Measurements from ENCODE around the gene MED27.

The MED27 gene

DNA sequence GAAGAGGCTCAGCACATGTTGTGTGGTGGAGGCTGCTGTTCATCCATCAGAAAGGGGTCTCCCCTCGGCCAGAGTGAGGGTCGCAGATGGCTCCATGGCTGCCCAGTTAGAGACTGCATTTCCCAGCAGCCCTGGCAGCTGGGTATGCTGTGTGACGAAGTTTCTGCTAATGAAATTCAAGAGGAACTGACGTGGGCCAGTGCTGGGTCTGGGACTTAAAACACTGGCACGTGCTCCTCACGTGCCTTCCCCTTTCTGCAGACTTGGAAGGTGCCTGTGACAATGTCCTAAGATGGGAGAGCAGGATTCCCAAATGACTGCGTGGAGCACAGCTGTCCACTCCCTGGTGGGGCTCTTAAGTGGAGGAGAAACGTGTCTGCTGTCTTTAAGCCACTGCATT is 225.3 kb downstream of the MED27 start:
- no peak for DNase-seq (ENCODE audit: low read depth)

- DNase-seq (ENCODE audit: low read depth), result no peak
Observed at GRCh38 chr9:131853434-131853833, 226.2 kb downstream of the MED27 start.

- DNase-seq (ENCODE audit: low read depth), result no peak
Observed at GRCh38 chr9:131851414-131851813, 228.3 kb downstream of the MED27 start.

- DNase-seq (ENCODE audit: low read depth), result no peak
Observed at GRCh38 chr9:131849391-131849790, 230.3 kb downstream of the MED27 start.

DNA sequence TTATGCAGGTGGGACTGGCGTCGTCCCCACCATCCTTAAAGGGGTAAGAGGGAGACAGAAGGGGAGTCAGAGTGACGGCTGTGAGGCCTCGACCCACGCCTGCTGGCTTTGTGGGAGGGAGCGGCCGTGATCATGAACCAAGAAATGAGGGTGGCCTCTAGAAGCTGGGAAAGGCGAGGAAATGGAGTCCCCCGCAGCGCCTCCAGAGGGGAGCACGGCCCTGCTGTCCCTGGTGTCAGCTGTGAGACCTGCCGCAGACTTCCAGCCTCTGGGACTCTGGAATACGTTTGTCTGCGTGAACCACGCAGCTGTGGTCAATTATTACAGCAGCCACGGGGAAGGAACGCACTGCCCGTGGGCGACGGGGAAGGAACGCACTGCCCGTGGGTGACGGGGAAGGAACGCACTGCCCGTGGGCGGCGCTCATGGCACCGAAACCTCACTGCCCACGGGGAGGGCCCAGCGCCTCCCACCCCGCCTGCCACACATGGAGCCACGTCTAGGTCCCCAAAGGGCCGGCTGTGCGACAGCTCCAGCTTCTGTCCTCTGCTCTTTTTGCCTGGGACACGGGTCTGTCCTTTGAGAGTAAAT is 231.0 kb downstream of the MED27 start:
- no peak for DNase-seq (ENCODE audit: low read depth)

DNA sequence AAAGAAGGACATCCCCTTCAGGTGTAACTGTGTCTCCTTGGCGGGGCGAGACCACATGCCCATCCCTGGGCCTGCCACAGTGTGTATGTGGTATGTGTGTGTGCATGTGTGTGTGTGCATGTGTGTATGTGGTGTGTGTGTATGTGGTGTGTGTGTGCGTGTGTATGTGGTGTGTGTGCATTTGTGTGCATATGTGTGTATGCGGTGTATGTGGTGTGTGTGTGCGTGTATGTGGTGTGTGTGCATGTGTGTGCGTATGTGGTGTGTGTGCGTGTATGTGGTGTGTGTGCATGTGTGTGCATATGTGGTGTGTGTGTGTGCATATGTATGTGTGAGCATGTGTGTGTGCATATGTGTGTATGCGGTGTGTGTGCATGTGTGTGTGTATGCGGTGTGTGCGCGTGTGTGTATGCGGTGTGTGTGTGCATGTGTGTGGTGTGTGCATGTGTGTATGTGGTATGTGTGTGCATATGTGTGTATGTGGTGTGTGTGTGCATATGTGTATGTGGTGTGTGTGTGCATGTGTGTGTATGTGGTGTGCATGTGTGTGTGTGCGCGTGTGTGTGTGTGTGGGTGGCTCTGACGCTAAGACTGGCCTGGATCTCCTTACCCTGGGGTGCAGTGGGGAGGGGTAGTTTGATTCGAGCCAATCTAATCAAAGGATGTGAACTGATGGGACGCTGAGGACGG is 231.9 kb downstream of the MED27 start:
- no peak for DNase-seq (ENCODE audit: low read depth)

GRCh38 chr9:131845305-131846298 is 234.1 kb downstream of the MED27 start:
- no peak for DNase-seq (ENCODE audit: low read depth)

GRCh38 chr9:131844745-131845118 is 234.9 kb downstream of the MED27 start:
- no peak for DNase-seq (ENCODE audit: low read depth)

GRCh38 chr9:131843989-131844744 is 235.5 kb downstream of the MED27 start:
- DNase-seq (ENCODE audit: low read depth), result no peak

DNA sequence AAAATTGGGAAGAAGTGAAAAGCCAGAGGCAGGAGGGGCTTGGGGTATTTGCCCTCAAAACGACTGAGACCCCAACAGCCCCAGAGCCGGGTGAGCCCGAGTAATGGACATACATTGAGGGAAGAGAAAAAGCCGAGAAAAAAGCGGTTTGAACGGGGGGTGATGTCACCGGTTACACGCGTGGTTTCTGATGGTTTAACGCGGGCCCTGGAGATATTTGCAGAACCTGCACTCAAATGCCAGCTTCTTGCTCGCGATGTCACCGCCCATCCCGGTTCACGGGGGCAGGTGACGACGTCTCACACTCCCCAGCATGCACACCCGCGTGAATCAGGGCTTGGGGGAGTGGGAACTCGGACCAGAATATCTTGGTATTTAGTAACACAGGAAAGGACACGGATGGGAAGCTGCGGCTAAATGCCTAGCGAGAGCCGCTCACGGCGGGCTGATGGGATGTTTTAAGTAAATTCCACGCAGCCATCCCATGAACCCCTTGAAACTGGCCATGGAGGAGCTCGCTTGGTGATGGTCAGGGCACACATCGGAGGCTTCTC is 237.8 kb downstream of the MED27 start:
- DNase-seq (ENCODE audit: low read depth), result no peak

GRCh38 chr9:131840751-131841702 is 238.6 kb downstream of the MED27 start:
- DNase-seq (ENCODE audit: low read depth), result no peak

GRCh38 chr9:131840220-131840619 is 239.4 kb downstream of the MED27 start:
- DNase-seq (ENCODE audit: low read depth), result no peak

DNA sequence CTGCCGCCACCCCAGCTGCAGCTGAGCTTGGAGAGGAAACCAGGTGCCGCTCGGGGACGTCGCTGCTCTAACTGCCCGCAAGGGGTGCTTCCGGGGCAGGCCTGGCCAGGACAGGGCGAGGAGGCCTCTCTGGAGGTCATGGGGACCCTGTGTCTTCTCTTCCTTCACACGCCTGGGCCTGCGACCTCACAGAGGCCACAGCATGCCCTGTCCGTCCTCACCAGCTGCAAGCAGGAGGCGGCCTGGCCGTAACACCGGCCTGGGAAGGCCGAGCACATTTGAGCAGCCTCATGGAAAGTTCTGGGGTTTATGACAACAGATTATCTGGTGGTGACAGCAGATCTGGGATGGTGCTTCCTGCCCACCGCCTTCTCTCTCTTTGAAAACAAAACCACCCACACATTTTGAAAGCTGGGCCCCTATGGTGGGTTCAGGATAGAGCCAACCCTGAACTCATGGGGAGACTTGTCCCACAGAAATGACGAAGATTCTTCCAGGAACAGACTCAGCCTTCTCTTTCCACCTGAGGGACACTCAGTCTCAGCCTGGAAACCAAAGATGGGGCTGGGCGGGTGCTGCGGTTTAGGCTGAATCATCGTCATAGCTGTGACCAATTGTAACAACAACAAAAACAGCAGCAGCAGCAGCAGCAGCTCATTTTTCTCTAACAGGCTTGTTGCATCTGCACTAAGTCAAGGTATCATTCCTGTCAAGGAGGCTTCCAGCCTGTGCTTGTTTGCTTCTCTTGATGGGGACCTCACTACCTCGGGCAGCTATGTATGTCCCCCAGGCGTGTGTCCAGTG is 240.2 kb downstream of the MED27 start:
- DNase-seq (ENCODE audit: low read depth), result peak; percentile 76

DNA sequence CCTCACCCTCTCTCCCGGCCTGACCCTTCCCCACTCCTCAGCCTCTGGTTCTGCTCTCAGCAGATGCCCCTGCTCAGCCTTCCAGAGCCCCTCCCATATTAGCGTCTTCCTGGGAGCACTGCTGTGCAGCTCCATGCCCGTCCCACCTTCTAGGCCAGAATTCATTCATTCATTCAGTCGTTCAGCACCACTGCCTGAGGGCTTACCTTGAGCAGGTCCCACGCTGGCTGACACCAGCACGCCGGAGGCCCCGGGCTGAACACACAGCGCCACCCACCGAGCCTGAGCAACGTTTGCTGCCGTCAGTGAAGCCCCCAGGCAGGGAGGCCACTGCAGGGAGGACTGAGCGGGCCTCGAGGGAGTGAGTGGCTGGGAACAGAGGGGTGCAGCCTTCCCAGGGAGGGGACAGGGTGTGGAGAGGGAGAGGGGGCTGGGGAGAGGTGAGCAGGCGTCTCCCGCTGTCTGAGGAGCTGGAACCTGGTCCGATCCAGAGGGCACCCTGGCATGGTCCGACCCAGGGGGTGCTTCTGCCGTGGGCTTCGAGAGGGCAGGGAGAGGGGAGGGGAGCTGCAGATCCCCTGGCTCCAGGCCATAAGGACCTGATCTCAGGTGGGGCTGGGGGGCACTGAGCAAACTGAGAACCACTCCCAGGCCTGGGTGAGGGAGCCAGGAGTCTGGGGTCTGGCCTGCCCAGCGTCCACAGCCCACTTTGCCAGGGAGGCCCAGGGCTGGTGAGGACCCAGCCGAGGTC is 241.0 kb downstream of the MED27 start:
- DNase-seq (ENCODE audit: low read depth), result no peak

- DNase-seq (ENCODE audit: low read depth), result no peak
Observed at GRCh38 chr9:131837836-131838235, 241.8 kb downstream of the MED27 start.

DNA sequence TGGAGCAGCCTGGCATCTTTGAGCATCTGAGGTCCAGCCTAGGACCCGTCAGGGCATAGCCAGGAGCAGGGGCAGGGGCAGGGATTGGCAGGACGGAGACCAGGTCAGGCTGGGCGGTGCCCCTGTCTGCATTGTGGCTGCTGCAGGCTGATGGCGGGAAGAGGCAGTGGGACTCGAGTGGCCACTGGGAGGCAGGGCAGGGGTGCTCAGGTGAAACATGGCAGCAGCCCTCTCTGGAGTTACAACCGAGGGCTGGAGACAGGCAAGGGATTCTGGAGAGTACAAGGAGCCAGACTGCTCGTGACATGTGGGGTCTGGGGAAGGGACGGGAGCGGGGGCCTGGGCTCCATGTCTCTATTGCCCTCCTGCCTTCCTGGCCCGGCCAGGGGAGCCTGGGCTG is 242.4 kb downstream of the MED27 start:
- no peak for DNase-seq (ENCODE audit: low read depth)

GRCh38 chr9:131836607-131837315 is 242.9 kb downstream of the MED27 start:
- no peak for DNase-seq (ENCODE audit: low read depth)

DNA sequence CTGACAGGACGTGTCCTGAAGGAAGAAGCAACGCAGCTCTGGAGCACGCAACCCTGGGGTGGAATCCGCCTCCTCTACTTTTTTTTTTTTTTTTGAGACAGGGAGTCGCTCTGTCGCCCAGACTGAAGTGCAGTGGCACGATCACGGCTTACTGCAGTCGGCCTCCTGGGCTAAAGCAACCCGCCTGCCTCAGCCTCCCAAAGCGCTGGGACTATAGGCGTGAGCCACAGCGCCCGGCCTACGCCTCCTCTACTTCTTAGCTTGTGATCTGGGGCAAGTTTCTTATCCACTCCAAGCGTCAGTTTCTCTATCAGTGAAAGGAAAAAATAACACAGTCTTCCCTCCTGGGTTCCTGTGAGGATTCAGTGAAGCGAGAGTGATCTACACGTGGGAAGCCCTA is 243.6 kb downstream of the MED27 start:
- no peak for DNase-seq (ENCODE audit: low read depth)
